Activated CD8-positive, alpha-beta memory T cell treated with anti-CD3 and anti-CD28 coated beads for 1 hour (primary cell): ENCODE data around the gene ATP10A.
A peak's percentile ranks its signal among the peaks of the same experiment; 100 is the strongest.

Experiments used
- DNase-seq, 2 donors: peaks; one replicate each; pipeline ENCODE4 v3.0.0-alpha.2; 2020; ENCODE audit warnings: low read depth in 1 of 2; ENCODE audit errors: extremely low read depth in 1 of 2

The ATP10A gene

DNA sequence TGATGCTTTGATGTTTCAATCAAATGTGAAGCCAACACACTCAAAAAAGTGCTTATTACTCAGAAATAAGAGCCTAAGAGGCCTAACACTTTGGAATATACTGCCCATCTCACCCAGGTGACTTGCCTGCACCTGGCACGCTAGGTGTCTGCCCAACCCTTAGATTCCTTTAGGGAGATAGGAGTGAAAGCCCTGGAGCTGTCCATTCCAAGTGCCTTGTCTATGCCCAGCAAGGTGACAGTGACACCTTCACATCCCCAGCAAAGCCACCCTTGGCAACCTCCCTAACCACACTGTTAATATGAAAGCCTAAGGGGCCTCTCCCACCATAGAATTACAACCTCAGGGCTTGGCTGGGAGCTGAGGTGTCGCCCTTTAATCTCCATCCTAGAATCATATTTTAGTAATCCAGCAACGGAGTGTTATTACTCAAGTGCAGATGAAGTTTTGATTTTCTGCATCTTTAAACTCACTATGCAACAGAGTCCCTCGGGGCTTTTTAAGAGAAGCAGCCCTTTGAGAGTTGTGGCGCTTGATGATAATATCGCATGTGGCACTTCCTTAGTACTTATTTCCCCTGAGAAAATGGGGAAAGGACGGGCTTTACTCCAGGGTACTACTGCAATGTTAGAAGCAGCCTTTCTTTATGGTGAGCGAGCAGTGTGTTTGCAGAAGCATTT is 24.8 kb downstream of the ATP10A start:
- no peak for DNase-seq

DNA sequence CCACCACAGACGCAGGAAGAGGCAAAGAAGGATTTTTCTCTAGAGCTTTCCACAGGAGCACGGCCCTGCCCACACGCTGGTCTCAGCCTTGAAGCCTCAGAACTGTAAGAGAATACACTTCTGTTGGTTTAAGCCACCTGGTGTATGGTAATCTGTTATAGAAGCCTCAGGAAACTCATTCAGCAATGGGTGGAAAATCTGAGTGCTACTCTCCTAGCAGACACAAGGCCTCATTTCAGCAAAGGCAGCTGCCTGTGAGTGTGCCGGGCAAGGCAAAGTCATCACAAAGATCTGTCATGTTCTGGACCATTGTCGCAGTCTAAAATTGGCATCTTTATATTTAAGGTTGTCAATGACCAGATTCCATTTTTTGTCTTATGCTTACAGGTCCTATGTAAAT is 31.0 kb downstream of the ATP10A start:
- no peak for DNase-seq

DNA sequence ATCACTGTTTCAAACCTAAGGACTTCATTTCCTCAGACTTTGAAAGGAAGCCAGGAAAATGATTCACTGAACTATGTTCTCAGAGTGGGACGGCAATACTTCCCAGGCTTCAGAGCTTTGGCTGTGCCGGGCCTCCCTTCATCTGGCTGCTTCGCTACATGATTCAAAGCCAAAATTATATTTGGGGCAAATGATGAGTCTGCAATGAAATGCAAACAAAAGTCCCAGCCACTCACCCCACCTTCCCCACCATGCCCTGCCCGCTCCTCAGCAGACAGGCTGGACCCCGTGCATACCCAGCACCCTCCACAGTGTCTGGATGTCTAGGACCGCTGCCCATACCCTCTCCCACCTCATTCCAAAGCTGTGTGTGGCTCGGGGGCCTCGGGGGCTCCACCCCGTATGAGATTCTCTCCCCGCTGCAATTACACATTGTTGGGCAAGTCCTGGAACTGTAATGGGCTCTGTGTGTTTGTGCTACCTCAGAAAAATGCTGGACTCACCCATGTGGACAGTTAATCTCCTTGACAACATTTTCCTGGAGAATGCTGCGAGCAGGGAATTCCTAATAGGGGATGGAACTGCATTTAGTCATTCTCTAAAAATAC is 32.2 kb downstream of the ATP10A start:
- DNase-seq, result no peak

DNA sequence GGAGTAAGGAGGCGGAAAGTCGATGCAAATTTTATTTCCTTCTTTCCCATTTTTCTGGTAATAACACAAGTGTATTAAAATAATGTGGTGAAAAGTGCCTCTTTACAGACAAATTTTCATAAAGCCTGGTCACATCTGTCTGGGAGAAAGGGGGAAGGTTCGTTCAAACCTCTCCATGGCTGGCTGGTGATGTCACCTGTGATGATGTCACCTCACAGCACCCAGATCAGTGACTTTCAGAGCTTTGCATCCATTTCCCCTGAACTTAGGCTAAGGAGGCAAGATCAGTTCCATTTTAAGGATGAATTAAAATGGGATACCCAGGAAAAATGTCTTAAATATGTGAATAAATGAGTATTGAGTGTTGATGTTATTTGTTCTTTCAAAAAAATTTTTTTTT is 34.1 kb downstream of the ATP10A start:
- no peak for DNase-seq

DNA sequence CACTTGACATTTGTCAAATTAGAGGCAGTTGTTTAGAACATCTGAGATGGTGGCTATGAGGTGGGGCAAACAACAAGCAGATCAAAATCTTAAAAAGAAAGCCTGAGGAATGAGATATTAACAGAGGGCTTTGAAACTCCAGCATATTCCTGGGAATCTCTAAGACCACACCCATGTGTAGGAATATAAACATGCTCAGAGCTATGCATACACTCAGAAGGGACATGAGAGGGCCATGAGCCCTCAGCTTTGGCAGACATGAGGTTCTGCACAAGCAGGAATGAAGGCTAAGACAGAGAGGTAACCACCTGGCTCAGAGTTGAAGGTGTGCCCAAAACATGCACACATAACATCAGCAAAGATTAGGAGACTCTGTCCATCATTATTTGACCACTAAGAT is 37.9 kb downstream of the ATP10A start:
- DNase-seq, result no peak

DNA sequence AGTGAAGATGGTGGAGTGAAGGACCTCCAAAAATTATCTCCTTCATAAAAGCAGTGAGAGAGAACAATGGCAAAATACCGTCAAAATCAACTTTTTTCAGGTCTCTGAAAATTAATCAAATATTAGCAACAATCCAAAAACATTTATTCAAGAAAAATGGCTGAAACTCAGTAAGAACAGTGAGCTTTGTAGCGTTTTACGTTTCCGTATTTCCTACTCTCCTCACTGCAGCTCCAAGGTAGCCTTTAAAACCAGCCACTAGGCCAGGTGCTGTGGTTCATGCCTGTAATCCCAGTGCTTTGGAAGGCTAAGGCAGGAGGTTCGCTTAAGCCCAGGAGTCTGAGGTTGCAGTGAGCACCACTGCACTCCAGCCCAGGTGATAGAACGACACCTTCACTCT is 38.5 kb downstream of the ATP10A start:
- DNase-seq, result no peak

DNA sequence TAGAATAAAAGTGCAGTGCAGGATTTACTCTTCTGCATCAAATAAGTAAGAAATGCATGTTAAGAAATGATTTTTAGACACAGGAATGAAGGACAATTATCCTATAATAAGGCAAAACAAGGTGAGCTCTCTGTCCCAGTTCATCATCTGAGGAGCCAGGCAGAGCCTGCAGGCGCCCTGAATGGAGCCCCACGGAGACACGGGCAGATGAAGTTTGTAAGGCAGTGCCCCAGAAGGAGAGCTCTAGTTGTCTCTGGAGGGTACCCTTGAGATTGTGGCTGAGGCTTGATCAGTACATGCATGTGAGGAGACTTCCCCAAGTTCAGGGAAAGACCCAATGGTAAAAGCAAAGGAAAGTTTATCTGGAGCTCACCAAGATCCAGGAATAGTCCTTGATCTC is 50.3 kb downstream of the ATP10A start:
- no peak for DNase-seq

DNA sequence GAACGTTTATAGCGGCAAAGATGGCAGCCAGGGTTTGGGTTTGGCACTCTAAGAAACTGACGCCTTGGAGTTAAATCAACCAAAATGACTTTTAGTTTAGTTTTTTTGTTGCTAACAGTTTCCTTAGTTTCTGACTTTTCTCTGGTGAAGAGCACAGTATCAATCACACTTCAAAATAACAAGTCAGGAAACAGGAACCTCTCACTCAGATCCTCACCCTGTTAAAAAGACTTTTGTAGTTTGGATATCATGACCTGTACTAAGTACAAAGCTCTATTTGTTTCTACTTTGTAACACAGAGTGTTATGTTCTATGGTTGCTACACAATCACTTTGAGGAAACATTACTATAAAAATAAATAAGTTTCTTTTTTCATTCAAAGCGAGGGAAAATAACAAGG is 51.1 kb downstream of the ATP10A start:
- no peak for DNase-seq

DNA sequence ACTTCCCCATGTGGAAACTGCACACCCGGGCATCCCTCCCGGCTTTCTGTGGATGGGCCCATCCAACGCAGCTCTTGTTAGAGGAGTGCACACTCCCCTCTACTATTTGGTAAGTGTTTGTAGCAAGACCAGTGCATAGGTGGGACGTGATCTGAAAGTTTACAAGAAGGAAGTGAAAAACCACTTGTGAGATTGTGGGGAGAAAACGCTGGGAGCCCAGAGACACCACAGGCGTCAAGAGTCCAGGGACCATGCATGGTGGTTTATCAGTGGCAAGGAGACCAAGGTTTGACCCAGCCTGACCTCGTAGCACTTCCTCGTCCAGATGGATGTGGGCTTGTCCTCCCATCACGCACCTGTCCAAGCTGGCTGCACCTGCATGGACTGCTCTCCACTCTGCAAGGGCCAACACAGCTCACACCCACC is 51.6 kb downstream of the ATP10A start:
- no peak for DNase-seq

DNA sequence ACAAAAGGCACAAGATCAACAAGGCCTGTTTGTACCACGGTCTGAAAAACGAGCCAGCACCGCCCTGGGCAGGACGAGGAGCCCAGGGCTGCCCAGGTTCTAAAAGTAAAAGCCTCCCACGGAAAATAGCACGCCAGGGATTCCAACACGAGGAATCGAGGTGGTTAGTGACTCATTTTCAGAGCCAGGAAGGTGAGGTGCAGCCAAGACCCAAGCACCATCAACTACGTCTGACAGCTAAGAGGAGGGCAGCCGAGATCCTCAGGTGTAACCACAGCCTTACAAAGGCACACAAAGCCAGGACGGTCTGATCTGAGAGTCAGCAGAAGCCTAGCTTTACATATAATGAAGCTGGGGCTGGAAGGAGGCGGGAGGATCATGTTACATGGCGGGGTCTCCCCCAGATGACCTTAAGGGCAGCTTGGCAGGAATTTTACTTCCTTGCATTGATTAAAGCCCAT is 52.5 kb downstream of the ATP10A start:
- peak in 1 of 2 donors; percentile 6 for DNase-seq

DNA sequence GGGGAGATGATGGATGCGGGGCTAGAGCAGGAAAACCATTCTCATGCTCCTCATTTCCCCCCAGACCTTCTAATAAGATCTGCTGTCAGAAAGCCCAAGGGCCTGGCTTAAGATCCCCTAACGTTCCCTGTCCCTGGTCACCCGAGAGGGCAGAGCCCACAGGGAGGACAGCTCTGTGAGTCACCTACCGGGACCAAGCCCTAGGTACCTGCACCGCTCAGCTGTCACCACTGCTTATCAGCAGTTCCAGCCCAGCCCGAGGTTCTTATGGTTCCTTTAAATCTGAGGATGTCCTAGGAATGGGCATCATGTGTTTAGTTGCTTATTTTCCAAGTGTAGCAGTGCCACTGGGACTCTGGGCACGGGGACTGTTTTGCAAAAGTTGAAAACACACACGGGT is 53.0 kb downstream of the ATP10A start:
- DNase-seq, result no peak

DNA sequence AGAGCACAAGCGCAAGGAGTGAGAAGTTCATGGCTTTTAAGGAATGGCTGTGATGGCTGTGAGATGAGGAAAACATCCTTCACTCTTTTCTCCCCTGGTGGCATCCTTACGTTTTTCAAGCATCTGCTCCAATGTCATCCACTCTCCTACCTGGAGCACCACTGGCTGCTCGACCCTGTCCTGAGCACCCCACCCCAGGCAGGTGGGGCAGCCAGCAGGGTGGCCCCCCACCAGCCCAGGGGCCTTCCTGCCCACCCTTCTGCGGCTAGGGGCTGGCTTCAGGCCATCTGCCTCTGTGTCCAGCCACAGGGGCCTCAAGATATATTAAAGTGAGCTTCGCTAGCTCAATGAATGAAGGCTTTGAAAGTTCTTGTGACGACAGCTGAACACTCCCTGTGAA is 56.1 kb downstream of the ATP10A start:
- no peak for DNase-seq

DNA sequence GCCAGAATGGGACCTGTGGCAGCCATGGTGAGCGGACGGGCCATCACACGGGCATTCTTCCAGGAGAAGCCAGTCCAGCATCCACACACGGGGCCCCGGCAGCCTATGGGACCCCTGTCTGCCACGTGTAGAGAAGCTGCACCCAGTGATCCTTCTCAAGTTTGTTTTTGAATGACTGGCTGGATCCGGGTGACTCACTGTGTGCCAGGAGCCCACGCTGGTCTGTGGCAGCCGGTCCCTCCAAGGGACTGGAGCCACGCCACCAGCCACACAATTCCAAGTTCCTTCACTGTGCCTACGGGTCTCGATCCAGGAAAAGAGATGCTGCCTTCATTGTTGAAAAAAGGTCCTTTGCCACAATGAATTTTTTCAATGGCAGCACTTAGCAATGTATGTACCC is 58.1 kb downstream of the ATP10A start:
- no peak for DNase-seq

DNA sequence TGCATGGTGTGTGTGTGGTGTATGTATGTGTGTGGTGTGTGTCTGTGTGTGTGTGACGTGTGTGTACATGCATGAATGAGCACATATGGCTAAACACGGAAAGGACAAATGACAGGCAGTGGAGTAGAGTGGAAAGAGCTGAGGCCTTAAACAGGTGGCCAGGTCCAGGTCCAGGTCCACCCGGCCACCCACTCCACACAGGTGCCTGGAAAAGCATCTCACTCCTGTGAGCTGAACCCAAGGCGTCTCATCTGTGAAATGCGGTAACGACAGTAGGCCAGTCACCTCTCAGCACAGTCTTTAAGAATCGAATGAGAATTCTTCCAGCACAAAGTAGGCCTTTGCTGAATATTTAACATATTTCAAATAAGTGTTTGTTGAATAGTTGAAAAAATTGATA is 58.7 kb downstream of the ATP10A start:
- no peak for DNase-seq

DNA sequence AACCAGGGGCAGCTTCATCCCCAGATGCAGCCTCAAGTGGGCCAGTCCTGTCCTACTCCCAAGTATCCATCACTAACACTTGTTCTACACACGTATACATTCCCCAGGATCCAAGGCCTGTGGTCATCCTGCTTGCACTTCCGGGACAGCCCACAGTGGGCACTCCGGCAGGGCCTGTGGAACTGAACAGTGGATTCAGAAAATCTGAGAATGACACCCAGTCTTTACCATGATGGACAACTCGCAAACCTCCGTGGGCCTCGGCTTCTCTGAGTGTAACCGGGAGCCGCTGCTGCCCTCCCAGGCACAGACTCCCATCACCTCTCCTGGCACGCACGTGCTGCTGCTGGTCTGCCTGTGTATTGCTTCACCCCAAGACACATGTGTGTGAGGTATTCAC is 59.6 kb downstream of the ATP10A start:
- no peak for DNase-seq

DNA sequence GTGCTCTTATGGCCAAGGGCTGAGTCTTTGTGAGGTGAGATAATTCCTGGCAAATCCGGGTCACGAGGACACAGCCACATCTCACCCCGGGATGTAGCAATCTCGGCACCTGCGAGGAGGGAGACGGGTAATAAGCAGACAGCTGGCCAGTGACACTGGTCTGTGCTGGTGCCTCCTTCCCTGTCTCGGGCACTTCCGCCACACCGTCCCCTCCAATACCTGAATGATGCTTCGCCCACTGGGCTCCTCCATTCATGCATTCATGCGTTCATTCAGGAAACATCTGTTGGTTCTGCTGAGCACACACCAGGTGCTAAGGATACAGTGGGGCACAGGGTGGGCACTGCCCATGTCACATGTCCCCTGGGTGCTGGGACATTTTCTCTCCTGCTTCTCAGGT is 60.1 kb downstream of the ATP10A start:
- DNase-seq, result no peak

DNA sequence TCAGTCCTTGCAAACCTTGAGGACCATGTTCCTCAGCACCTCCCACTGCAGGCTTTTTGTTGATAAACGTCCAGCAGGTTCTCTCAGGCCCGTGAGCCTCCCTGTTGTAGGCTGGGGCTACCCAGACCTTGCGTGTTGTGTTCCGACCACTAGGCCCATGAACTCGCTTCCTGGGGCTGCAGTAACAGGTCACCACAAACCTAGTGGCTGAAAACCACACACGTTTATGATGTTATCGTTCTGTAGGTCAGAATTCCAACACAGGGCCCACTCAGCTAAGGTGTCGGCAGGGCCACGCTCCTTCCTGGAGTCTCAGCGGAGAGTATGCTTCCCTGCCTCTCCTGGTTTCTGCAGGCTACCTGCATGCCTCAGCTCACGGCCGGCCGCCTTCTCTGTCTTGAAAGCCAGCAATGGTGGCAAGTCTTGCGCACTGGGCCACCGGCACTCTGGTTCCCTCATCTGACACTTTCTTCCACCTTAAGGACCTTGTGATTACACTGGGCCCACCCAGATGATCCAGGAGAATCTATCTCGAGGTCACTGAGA is 60.8 kb downstream of the ATP10A start:
- DNase-seq, result no peak

DNA sequence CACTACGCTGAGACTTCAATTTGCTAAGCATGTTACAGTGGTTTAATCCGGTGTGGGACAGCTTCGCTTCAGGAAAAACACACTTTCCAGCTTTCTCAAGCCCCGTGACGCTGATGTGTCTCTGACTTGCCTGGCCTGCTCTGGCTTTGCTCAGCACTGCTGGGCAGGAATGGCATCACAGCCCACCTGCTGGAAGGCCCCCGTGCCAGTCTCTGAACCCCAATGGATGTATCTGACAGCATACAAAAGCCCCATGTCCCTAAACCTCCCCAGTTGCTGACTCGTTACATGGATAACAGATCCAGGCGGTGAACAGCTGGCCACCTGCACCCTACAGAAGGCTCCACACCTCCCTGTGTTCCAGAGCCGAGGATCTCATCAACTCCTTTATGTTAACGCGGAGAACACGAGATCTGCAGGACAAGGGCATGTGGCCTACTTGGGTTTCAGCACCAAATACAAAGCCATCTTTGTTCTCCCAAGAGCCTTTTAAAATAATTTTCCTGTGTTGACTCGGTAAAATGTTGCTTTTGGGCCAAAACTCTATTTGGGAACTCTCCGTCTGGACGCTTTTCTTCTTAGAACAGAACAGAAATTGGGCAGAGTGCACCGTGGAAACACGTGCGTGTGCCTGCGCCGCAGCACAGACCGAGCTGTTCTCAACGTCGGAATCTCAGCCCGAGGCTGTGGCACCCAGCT is 61.4 kb downstream of the ATP10A start:
- no peak for DNase-seq

DNA sequence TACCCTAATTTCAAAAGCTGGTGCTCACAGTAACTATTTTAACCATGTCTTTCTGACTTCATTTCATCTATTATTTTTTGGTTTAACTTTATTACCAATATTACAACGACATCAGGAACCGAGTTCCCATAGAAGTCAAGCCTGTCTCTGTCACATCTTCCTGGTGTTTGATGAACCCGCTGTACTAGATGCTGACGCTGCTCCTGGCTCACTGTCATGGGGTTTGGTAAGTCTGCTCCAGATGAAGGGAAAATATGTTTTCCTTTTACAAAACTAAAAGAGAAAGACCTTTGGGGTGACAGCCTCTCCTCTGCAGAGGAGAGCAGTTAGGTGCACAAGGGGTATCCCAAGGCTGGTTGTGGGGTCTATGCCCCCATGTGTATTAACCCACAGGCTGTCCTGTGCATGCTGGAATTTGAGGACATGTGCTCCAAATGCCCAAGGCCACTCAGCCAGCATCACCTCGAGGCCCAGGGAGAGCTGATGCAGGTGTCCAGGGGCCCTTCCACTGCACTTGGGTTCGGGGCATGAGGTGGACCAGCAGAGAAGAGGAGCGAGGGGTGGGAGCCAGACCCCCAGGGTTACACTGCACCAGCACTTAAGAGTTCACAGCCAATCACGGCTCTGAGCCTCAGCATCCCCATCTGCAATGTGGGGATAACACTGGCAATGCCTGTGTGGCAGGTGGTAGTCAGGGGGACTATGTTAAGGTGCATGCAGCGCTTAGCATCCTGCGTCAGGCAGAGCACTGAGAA is 62.2 kb downstream of the ATP10A start:
- DNase-seq, result no peak

DNA sequence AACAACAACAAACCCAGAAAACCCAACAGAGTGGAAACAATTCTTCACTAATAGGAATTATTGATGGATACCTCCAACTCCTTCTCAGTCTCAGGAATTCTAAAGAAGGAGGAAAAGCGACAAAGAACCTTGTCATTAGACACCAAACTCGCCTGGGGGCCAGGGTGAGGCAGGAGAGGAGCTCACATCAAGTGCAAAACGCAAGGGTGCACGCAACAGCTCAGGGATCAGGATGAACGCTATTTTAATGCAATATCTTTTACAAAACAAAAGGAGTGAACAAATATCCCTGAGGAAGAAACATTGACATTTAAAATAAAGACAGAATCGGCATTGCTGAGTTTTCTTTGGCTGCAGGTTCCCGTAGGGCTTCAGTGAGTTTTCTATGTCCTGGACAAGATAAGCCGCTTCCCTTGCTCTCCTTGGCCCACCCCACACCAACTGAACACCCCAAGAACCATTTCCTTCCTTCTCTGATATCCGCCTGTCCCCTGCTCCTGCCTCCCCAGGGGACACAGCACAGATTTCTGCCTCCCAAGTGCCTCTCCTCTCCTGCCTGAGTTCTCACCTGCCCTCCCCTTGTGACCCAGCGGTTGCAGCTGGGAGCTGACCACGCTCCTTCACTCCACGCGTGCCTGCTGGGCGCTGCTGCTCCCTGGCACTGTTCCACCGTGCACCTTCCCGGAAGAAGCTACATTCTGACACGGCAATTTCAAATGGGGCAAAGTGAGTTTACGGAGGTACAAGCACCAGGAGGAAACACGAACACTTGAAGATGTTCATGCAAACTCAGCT is 63.0 kb downstream of the ATP10A start:
- DNase-seq, result no peak
